ENCODE measurements around the gene PSMC3IP. TPM values are rescaled to one million over a fixed set of nuclear protein-coding genes. Genes with fewer than 3 reads are reported as not detected.
"Not testable (repeated sequence)": the region's sequence is repeated elsewhere in the genome, so short reads cannot be mapped to it uniquely, and the experiment has no call there.

Gene PSMC3IP
- total and polyA plus RNA-seq, 11 donors = 0.71 to 4.1 (median 2.1) TPM

DNA sequence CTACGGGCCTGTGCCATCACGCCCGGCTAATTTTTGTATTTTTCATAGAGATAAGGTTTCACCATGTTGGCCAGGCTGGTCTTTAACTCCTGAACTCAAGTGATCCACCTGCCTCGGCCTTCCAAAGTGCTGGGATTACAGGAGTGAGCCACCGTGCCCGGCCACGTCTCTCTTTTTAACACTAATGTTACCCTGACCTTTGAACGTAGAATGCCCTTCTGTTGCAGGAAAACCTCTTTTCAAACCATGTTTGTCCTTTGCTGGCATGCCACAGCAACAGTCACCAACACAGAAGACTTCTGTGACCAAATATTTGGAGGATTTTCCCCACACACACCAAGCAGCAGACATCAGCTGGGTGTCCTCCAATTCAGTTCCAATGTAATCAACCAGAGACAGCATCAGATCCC is 32.6 kb downstream of the PSMC3IP start:
- intact Hi-C loops (cut with DNase I) = no loop called here
- no peak for ATAC-seq
- WGBS, 4 donors = 75 to 83% (median 81%) methylated on average over 8 of the region's 8 CpGs
- TF ChIP-seq POLR2A (IDR thresholded peaks at IDR 0.05) = no peak
- TF ChIP-seq, protein P1, sequence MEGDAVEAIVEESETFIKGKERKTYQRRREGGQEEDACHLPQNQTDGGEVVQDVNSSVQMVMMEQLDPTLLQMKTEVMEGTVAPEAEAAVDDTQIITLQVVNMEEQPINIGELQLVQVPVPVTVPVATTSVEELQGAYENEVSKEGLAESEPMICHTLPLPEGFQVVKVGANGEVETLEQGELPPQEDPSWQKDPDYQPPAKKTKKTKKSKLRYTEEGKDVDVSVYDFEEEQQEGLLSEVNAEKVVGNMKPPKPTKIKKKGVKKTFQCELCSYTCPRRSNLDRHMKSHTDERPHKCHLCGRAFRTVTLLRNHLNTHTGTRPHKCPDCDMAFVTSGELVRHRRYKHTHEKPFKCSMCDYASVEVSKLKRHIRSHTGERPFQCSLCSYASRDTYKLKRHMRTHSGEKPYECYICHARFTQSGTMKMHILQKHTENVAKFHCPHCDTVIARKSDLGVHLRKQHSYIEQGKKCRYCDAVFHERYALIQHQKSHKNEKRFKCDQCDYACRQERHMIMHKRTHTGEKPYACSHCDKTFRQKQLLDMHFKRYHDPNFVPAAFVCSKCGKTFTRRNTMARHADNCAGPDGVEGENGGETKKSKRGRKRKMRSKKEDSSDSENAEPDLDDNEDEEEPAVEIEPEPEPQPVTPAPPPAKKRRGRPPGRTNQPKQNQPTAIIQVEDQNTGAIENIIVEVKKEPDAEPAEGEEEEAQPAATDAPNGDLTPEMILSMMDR (IDR thresholded peaks at IDR 0.05) = no peak
- H3K4me1 ChIP-seq = peaks cover 0 to 23% (median 11%) of the 10 kb centered on the region in 12 donors
- no peaks in the 10 kb centered on the region for H3K9me3 ChIP-seq
- no peak overlapping the region for H3K27ac ChIP-seq
- H3K4me3 ChIP-seq = no peak overlapping the region
- H3K27me3 ChIP-seq = peaks cover 0 to 4% (median 0%) of the 10 kb centered on the region in 9 donors
- peaks cover 0 to 49% (median 37%) of the 10 kb centered on the region in 9 donors for H3K36me3 ChIP-seq
- no peak for DNase-seq

DNA sequence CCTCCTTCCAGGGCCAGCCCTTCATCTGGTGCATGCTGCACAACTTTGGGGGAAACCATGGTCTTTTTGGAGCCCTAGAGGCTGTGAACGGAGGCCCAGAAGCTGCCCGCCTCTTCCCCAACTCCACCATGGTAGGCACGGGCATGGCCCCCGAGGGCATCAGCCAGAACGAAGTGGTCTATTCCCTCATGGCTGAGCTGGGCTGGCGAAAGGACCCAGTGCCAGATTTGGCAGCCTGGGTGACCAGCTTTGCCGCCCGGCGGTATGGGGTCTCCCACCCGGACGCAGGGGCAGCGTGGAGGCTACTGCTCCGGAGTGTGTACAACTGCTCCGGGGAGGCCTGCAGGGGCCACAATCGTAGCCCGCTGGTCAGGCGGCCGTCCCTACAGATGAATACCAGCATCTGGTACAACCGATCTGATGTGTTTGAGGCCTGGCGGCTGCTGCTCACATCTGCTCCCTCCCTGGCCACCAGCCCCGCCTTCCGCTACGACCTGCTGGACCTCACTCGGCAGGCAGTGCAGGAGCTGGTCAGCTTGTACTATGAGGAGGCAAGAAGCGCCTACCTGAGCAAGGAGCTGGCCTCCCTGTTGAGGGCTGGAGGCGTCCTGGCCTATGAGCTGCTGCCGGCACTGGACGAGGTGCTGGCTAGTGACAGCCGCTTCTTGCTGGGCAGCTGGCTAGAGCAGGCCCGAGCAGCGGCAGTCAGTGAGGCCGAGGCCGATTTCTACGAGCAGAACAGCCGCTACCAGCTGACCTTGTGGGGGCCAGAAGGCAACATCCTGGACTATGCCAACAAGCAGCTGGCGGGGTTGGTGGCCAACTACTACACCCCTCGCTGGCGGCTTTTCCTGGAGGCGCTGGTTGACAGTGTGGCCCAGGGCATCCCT is 34.1 kb downstream of the PSMC3IP start:
- Histone ChIP-seq H3K36me3 (peaks cover 0 to 63% (median 49%) of the 10 kb centered on the region in 9 donors), H3K4me1 (peaks cover 0 to 19% (median 9%) of the 10 kb centered on the region in 12 donors), H3K4me3 (no peak overlapping the region), H3K9me3 (no peaks in the 10 kb centered on the region), H3K27me3 (peaks cover 0 to 3% (median 0%) of the 10 kb centered on the region in 9 donors), H3K27ac (no peak overlapping the region)
- TF ChIP-seq POLR2A (IDR thresholded peaks at IDR 0.05) = no peak
- TF ChIP-seq, protein P1 (IDR thresholded peaks at IDR 0.05) = no peak
- no peak for ATAC-seq
- intact Hi-C loops (cut with DNase I) = no loop called here
- DNase-seq = no peak
- WGBS, 4 donors = 89 to 93% (median 93%) methylated on average over 13 to 39 of the region's 39 CpGs

DNA sequence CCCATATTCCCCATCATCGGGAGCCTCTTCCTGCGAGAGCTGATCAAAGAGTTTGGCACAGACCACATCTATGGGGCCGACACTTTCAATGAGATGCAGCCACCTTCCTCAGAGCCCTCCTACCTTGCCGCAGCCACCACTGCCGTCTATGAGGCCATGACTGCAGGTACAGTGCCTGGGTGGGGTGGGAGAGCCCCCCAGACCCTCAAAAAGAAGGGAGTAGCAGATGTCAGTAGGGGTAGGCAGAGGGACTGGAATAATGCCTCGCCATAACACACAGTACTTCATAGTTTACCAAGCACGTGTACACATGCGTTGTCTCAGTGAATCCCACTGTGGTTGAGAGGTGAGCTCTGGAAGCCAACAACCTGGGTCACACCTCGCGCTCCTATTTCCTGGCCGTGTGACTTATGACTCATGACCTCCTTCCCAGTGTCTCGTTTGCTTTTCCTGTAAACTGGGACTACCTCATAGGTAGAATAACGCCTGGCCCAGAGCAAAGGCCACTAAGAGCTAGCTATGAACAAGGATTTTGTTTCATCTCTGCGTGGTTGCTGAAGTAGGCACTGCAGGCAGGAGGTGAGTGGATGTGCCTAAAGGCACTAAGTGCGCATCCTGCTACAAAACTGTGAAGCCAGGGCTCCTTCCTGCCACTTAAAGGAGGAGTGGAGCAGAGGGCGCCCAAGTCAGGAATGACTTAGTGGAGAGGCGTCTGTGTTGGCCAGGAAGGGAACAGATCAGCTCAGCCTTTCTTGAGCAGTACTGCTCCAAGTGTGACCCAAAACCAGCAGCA is 36.3 kb downstream of the PSMC3IP start:
- WGBS, 4 donors = 78 to 89% (median 82%) methylated on average over 17 of the region's 17 CpGs
- intact Hi-C loops (cut with DNase I) = no loop called here
- Histone ChIP-seq H3K4me3 (no peak overlapping the region), H3K9me3 (no peaks in the 10 kb centered on the region), H3K36me3 (peaks cover 0 to 67% (median 50%) of the 10 kb centered on the region in 9 donors), H3K27me3 (no peaks in the 10 kb centered on the region), H3K27ac (no peak overlapping the region), H3K4me1 (peaks cover 4 to 20% (median 9%) of the 10 kb centered on the region in 12 donors)
- ATAC-seq = no peak
- DNase-seq = no peak
- TF ChIP-seq POLR2A (IDR thresholded peaks at IDR 0.05) = no peak
- TF ChIP-seq, protein P1 (IDR thresholded peaks at IDR 0.05) = no peak

DNA sequence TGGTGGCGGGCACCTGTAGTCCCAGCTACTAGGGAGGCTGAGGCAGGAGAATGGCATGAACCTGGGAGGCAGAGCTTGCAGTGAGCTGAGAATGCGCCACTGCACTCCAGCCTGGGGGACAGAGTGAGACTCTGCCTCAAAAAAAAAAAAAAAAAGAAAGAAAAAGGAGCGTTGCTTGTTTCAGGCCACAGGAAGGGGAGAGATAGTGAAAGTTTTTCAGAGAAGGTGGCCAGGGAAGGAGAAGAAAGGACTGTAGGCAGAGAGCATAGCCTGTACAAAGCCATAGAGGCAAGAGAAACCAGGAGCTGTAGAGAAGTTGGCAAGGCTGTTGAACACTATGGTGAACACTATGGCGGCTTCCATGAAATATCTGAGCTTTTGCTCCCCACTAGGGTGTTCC is 37.0 kb downstream of the PSMC3IP start:
- ATAC-seq; H3K4me3 ChIP-seq; intact Hi-C loops (cut with DNase I); DNase-seq; H3K27ac ChIP-seq; H3K27me3 ChIP-seq; H3K9me3 ChIP-seq: not testable (repeated sequence)
- peaks cover 7 to 23% (median 11%) of the 10 kb centered on the region in 12 donors for H3K4me1 ChIP-seq
- WGBS, 4 donors = 87 to 94% (median 91%) methylated on average over 4 of the region's 4 CpGs
- peaks cover 0 to 67% (median 50%) of the 10 kb centered on the region in 9 donors for H3K36me3 ChIP-seq
